ENCODE data around the gene MAP2K5.

- no peak for TF ChIP-seq CTCF (IDR thresholded peaks at IDR 0.05)
- TF ChIP-seq POLR2A (IDR thresholded peaks at IDR 0.05): no peak
- no peak for TF ChIP-seq POLR2AphosphoS5 (IDR thresholded peaks at IDR 0.05)
These were observed 286.6 kb downstream of the MAP2K5 start for GRCh38 chr15:67828969-67829646.
